Measurements from ENCODE around the gene CELSR2. TPM values are rescaled to one million over a fixed set of nuclear protein-coding genes. Genes with fewer than 3 reads are reported as not detected.
"Not testable (repeated sequence)": the region's sequence is repeated elsewhere in the genome, so short reads cannot be mapped to it uniquely, and the experiment has no call there.

The CELSR2 gene
- total RNA-seq = 0.27 TPM

- DNase-seq (ENCODE audit: low read depth in 2 of 3, low spot score in 2 of 3) = peak; percentile 23 to 61 (median 39)
Measured at GRCh38 chr1:109248797-109249629, at the start of gene CELSR2. CELSR2 (plus strand) TSS chr1:109249539; CDS start chr1:109250080, 541 bp downstream.

DNA sequence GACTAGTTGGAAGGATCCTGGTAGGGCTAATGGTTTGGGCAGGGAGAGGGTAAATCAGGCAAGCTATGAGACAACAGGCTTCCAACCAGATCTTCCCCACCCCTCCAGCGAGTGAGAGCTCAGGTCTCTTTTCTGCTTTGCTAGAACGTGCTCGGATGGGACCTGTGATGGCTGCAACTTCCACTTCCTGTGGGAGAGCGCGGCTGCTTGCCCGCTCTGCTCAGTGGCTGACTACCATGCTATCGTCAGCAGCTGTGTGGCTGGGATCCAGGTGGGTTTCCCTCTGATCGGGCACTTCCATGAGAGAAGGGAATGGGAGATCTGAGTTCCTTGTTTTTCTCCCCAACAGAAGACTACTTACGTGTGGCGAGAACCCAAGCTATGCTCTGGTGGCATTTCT is 49.6 kb upstream of the CELSR2 start:
- DNase-seq (ENCODE audit: low read depth in 2 of 3, low spot score in 2 of 3) = peak in 1 of 3 donors; percentile 33

DNA sequence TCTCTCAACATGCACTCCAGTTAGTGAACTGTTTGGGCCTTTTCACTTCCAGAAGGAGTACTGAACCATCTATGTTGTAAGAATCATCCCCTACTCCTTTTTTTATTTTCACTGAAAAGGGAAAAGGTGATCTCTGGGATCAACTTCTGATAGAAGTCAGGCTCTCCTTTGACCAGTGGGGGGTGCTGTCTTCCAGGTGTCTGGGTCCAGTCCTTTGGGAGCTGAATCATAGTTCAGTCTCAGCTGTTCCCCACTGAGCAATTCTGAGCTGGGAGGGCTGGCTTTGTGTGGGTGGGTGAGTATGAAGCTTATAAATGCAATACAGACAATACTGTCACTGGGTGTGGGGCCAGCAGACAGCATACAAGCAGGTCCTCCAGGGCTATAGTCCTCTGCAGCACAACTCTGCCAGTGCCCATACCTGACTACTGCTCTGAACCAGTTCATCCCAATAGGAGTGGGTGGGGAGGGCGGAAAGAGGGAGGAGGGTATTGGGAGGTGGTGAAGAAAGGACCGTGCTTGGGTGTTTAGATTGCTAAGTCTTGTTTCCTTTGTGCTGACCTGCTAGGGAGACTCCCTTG is 48.1 kb upstream of the CELSR2 start:
- DNase-seq (ENCODE audit: low read depth in 2 of 3, low spot score in 2 of 3) = peak in 2 of 3 donors; percentile 40 to 41

- peak in 1 of 3 donors; percentile 14 for DNase-seq (ENCODE audit: low read depth in 2 of 3, low spot score in 2 of 3)
Measured at GRCh38 chr1:109204484-109204883, 44.9 kb upstream of the CELSR2 start.

GRCh38 chr1:109206339-109206738 is 43.0 kb upstream of the CELSR2 start:
- no peak for DNase-seq (ENCODE audit: low read depth in 2 of 3, low spot score in 2 of 3)

DNA sequence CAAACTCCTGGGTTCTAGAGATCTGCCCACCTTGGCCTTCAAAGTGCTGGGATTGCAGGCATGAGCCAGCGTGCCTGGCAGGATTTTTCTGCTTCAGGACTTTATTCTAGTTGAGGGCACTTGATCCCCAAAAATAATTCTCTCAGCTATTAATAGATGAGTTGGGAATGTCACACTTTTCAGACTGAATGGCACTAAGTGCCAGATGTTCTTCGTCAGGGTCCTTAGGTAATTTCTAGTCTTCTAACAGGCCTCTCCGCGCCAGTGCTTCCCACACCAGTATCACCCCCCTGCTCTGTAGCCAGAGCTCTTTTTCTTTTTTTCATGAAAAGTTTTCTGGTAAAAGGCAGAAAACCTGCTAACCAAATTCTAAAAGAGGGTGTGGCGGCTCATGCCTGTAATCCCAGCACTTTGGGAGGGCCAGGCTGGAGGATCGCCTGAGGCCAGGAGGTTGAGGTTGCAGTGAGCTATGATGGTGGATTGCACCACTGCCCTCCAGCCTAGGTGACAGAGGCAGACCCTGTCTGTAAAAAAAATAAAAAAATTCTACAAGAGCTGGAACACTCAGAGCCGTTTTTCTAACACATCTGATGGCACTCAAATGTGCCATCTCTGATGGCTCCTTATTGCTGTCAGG is 41.8 kb upstream of the CELSR2 start:
- DNase-seq (ENCODE audit: low read depth in 2 of 3, low spot score in 2 of 3) = no peak

- no peak for DNase-seq (ENCODE audit: low read depth in 2 of 3, low spot score in 2 of 3)
Measured at GRCh38 chr1:109208394-109208793, 40.9 kb upstream of the CELSR2 start.

- no peak for DNase-seq (ENCODE audit: low read depth in 2 of 3, low spot score in 2 of 3)
Measured at GRCh38 chr1:109208836-109209463, 40.4 kb upstream of the CELSR2 start.

GRCh38 chr1:109210058-109210457 is 39.3 kb upstream of the CELSR2 start:
- DNase-seq (ENCODE audit: low read depth in 2 of 3, low spot score in 2 of 3) = no peak

GRCh38 chr1:109213345-109213823 is 36.0 kb upstream of the CELSR2 start:
- DNase-seq (ENCODE audit: low read depth in 2 of 3, low spot score in 2 of 3) = no peak

GRCh38 chr1:109213824-109214693 is 35.3 kb upstream of the CELSR2 start, which contains the start of gene SARS1:
SARS1 (plus strand) TSS chr1:109213918; CDS start chr1:109213993, 75 bp downstream.
- DNase-seq (ENCODE audit: low read depth in 2 of 3, low spot score in 2 of 3) = peak; percentile 83 to 86 (median 84)

- DNase-seq (ENCODE audit: low read depth in 2 of 3, low spot score in 2 of 3) = no peak
Measured at GRCh38 chr1:109214695-109215623, 34.4 kb upstream of the CELSR2 start.

GRCh38 chr1:109216662-109217061 is 32.7 kb upstream of the CELSR2 start:
- DNase-seq (ENCODE audit: low read depth in 2 of 3, low spot score in 2 of 3) = no peak

DNA sequence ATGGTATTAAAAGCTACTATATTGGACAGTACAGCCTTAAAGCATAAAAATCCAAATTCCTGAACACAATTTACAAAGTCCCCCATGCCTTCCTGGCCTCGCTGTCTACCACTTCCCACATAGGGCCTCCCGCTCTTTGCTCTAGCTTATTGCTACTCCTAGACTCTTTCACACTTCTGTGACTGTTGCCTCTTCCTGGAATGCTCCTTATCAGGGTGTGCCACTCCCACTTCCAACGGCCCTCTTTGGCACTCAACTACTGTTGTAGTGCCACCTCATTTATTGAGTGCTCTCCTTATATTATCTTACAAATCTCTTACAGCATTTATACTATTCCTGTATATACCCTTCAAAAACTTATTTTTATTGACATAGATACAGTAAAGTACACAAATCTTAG is 30.8 kb upstream of the CELSR2 start:
- DNase-seq (ENCODE audit: low read depth in 2 of 3, low spot score in 2 of 3) = no peak

- DNase-seq (ENCODE audit: low read depth in 2 of 3, low spot score in 2 of 3) = not testable (repeated sequence)
Measured at GRCh38 chr1:109221201-109221600, 28.1 kb upstream of the CELSR2 start.

DNA sequence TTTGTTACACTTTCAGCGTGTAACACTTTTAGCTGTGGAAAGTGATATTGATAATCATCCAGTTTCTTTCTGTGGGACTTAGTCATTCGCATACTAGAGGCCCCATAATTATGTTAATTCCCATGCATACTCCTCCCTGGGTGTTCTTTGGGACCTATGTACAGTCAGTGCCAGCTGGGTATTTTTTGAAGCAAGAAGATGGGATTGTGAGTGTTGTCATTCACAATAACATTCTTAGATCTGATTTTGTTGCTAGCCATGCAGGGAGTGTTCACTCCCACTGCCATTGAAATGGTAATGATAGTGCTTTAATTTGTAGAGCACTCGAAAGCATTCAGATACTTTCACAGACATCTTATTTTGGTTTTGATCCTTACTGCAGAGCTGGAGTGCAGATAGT is 24.0 kb upstream of the CELSR2 start:
- DNase-seq (ENCODE audit: low read depth in 2 of 3, low spot score in 2 of 3) = no peak

DNA sequence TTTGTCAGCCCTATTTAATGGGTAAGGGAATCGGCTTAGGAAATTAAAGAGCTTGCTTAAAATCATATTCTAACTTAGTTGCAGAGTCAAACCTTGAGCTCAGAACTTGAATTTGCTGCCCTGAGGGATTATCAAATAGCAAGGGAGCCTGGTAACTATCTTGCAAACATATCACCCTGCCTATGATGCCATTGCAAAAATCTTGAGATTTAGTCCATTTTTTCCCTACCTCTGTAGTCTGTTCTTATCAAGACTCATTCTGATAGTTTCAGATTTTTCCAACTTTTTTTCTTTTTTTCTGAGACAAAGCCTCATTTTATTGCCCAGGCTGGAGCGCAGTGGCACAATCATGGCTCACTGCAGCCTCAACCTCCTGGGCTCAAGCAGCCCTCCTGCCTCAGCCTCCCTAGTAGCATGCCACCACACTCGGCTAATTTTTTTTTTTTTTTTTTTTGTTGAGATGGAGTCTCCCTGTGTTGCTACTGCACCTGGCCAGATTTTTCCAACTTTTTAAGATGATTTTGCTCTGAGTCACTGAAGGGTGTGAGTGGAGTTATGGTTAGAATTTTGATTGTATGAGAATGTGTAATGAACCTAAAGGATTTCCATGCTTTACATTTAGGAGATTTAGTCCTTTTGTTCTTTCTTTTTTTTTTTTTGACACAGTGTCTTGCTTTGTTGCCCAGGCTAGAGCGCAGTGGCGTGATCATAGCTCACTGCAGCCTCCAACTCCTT is 23.5 kb upstream of the CELSR2 start:
- no peak for DNase-seq (ENCODE audit: low read depth in 2 of 3, low spot score in 2 of 3)

DNA sequence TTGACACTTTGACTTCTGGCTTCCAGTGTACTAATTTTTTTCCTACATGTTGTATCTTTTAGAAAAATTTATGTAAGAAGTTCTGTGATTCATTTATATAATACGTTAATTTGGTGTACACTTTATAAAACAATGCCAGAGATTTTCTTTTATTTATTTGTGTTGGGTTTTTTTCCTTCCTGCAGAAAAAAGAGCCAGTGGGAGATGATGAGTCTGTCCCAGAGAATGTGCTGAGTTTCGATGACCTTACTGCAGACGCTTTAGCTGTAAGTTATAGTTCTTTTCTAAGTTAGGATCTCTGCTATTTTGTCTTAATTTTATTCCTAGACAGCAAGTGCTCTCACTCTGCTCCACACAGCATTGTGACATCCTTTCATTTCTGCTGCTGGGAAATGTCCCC is 21.2 kb upstream of the CELSR2 start:
- no peak for DNase-seq (ENCODE audit: low read depth in 2 of 3, low spot score in 2 of 3)

All from hematopoietic multipotent progenitor cell (in vitro differentiated cells).